Right ventricle myocardium inferior (tissue), 1 donor: Measurements from ENCODE around the gene CYB561D2. TPM values are rescaled to one million over a fixed set of nuclear protein-coding genes. Genes with fewer than 3 reads are reported as not detected.
"Not testable (repeated sequence)": the region's sequence is repeated elsewhere in the genome, so short reads cannot be mapped to it uniquely, and the experiment has no call there.

Experiments
- ATAC-seq: fragments of 200-7000 bp; cut with Tn5 transposase; one replicate; pipeline ENCODE4 v1.9.1; 2020; ENCODE audit warnings: mild to moderate bottlenecking, moderate library complexity
- DNase-seq: peaks from one replicate; pipeline ENCODE4 v3.0.0; 2021; ENCODE audit errors: missing footprints
- intact Hi-C: fragments of 100-400 bp; cut with DNase I; formaldehyde crosslinking; loops from one replicate; pipeline ENCODE4 v1.11.0; 2022
- long read RNA-seq: library from polyadenylated mRNA; unstranded; transcript quantifications from one replicate; pipeline ENCODE4 v2.0.0, GENCODE V29; 2021
- total RNA-seq: library from RNA; stranded (reverse); fragmentation: NEBNext Ultra II Directional; extraction: Animal tissue kit (Norgen Biotek cat#: 25700); gene quantifications from one replicate; pipeline ENCODE4 v1.2.1, GENCODE V29; 2021
- donor health status: DM: no; HTN: yes; CAD: no; lungs with severe emphysema.

The CYB561D2 gene
- total RNA-seq = 6.3 TPM
- long read RNA-seq, partial matches to known transcripts = 1 of 8 reads
- long read RNA-seq, other reads (novel, unspliced or antisense) = 1 of 8 reads

DNA sequence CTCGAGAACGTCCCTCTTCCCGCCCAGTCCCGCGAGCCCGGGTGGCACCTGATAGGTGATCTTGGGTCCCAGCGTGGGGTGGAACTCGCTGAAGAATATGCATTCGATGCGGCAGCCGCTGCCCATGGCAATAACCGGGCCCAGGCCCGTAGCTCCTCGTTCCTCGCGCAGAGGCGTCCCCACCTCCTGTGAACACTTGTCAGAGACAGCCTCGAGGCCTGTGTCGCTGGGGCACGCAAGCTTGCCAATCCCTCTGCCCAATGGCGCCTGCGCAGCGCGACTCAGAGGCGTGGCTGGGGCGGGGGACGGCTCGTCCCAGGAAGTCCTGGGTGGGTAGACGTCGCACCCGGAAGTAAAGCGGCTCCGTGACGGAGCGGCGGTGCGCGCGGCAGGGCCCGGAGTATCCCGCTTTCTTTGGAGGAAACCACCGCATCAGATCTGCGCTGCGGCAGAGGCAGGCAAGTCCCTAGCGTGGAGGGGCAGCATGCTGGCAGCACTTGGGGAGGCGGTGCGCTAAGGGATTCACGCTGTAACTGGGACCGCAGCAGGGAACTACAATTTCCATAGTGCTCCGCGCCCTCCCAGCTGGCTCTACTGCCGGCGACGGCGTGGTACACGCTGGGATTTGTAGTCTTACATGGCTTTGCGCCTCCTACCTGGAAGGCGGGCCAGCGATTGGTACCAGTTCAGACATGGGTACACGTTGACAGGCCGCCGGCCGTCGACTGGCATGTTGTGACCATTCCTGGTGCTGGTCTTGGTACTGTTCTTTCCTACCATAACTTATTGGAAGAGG, at the start of gene CYB561D2, which contains the start of gene NPRL2:
Gene CYB561D2 (plus strand): TSS at position 336 of the 796 bp plus-strand sequence. CDS start 572 bp downstream, outside the sequence.
Gene NPRL2 (minus strand): TSS at position 249 of the 796 bp plus-strand sequence. CDS start 123 bp downstream, at position 126.
- peak; percentile 99 for DNase-seq
- intact Hi-C loops = loop anchor here (1.0 kb wide), 1 partner anchor 192 kb away; no protein-coding TSS in a partner anchor
- peak; percentile 95 for ATAC-seq

DNA sequence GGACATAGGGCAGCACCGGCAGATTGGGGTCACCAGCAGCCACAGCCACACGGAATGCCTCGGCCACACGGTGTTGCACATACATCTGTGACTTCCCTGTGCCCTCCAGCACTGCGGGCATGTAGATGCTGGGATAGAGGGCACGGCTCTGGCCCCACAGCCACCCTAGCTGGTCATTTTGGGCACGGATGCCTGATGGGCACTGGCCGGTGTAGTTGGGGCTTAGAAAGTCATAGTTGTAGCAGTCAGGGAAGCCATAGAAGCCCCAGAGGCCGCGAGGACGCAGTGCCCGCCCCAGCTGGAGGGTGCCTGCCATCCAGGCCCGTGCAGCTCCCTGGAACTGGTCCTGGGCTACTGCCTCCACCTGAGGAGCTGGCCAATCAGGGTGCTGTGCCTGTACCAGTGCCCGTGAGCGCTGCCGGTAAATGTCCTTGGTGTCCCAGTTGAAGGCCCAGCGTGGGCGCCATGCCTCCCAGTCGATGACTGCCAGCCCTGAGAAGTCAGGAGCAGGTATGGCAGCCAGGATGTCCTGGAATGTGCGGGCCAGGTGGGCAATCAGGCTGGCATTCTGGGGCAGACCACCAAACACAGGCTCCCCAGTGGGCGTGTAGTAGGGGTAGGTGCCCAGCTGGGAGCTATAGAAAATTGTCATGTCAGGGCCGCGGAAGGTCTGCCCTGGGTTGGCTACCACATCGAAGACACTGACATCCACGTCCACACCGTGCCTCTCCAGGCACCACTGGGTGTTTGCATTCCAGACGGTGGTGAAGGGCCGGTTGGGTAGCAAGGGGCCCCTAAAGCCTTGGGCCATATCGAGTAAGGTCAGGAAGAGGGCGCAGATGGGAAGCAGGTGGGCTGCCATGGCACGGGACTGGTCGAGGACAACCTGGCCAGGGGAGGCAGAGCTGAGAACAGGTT, 48.3 kb upstream of the CYB561D2 start:
- ATAC-seq = no peak
- intact Hi-C loops = loop anchor here (1.0 kb wide), 1 partner anchor 19 kb away; no protein-coding TSS in a partner anchor
- DNase-seq = no peak

GRCh38 chr3:50303013-50303815, 47.4 kb upstream of the CYB561D2 start, which contains the start of gene HYAL1:
HYAL1 (minus strand) TSS chr3:50303574; CDS start chr3:50302956, 618 bp downstream.
- peak; percentile 40 for ATAC-seq
- peak; percentile 90 for DNase-seq
- intact Hi-C loops = loop anchor here (1.0 kb wide), 1 partner anchor 18 kb away; no protein-coding TSS in a partner anchor

GRCh38 chr3:50304601-50305000, 46.1 kb upstream of the CYB561D2 start:
- no peak for ATAC-seq
- intact Hi-C loops = no loop called here

DNA sequence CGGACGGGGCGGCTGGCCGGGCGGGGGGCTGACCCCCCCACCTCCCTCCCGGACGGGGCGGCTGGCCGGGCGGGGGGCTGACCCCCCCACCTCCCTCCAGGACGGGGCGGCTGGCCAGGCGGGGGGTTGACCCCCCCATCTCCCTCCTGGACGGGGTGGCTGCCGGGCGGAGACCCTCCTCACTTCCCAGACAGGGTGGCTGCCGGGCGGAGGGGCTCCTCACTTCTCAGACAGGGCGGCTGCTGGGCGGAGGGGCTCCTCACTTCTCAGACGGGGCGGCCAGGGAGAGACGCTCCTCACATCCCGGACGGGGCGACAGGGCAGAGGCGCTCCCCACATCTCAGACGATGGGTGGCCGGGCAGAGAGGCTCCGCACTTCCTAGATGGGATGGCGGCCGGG, 38.6 kb upstream of the CYB561D2 start:
- ATAC-seq, intact Hi-C loops: not testable (repeated sequence)
- peak; percentile 23 for DNase-seq

More at GRCh38 chr3:50304601-50305000, 46.1 kb upstream of the CYB561D2 start:
- no peak for DNase-seq

DNA sequence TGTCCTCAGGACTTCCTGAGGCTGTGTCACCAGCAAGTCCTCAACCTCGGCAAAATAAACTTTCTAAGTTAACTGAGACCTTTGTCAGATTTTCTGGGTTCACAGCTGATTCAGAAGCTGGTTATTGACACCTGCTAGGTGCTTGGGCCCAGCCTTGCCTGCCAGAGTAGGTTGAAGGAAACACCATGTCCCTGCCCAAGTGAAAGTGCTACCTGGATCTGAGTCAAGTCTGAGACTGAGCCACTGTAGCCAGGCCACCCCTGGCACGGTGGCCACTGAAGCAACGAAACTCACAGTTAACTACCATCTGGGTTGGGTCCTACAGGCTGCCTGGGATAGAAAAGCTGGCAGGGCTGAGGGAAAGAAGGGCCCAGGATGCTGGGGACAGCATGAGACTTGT, 36.3 kb upstream of the CYB561D2 start:
- peak; percentile 58 for DNase-seq
- intact Hi-C loops = no loop called here
- ATAC-seq = peak; percentile 29

- ATAC-seq = no peak
- peak; percentile 30 for DNase-seq
- intact Hi-C loops = no loop called here
Measured at GRCh38 chr3:50314816-50315215, 35.8 kb upstream of the CYB561D2 start.

- intact Hi-C loops = no loop called here
- DNase-seq = peak; percentile 40
Measured at GRCh38 chr3:50316657-50317242, 33.9 kb upstream of the CYB561D2 start.

GRCh38 chr3:50317300-50317699, 33.4 kb upstream of the CYB561D2 start:
- intact Hi-C loops = no loop called here
- no peak for ATAC-seq
- peak; percentile 75 for DNase-seq

More at GRCh38 chr3:50316657-50317242, 33.9 kb upstream of the CYB561D2 start:
- no peak for ATAC-seq

DNA sequence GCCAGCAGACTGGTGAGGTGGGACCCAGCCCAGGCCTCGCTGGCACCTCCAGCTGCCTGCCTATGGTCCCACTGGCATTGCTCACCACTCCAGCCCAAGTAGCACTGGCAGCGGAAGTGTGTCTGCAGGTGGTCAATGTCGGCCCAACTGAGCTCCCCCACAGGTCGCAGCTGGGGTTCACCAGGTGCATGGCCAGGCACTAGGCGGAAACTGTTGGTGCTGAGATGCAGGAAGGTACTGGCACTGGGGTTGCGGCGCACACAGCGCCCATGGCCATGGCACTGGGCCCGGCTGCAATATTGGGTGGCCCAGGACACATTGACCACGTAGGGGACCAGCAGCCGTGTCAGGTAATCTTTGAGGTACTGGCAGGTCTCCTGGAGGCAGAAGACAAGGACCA, 32.5 kb upstream of the CYB561D2 start:
- DNase-seq (peak; percentile 53), ATAC-seq (no peak)
- intact Hi-C loops = no loop called here

DNA sequence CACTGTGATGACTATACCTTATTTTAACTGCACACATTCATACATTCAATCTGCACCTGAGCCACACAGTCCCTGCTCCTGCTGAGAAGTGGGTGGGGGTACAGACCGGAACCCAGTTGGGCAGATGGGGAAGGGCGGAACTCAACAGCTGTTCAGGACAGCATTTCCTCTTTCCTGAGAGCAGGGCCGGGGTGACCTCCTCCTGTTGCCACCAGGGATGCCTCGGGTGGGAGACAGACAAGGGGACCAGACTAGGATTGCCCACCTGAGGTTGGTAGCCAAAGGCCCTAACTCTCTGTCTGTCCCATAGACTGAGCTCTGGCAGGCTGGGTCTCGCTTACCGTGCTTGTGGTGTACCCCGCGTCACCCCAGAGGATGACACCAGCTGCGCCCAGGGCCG, 32.0 kb upstream of the CYB561D2 start:
- DNase-seq = peak; percentile 71
- intact Hi-C loops = no loop called here

GRCh38 chr3:50319181-50319893, 31.3 kb upstream of the CYB561D2 start:
- no peak for ATAC-seq
- intact Hi-C loops = no loop called here

More for the DNA sequence above, 32.0 kb upstream of the CYB561D2 start:
- ATAC-seq = no peak

DNA sequence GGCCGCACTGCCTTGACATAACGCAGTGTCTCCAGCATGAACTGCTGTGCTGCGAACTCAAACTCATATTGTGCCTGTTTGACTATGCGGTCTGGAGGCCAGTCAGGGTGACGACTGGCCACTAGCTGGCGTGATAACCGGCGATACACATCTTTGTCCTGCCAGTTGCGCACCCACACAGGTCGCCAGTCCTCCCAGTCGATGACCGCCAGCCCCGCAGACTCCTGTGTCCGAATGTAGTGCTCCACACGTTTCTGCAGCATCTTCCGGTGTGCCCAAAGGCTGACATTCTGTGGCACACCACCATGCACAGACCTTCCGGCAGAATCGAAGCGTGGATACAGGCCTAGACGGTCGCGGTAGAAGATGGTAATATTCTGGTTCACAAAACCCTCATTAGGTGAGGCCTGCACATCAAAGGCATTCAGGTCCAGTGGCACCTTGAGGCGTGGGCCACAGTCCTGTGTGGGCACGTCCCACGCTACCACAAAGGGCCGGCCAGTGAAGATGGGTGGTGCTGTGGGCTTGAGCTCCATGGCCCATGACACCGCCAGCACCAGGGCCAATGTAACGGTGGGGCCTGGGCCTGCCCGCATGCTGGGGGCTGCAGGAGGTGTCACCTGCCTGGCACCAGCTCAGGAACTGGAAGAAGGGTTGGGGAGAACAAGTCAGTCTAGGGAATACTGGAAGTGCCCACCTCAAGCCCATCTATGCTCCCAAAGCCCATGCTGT, 30.6 kb upstream of the CYB561D2 start:
- DNase-seq = peak; percentile 18
- no peak for ATAC-seq
- intact Hi-C loops = no loop called here

More at GRCh38 chr3:50319181-50319893, 31.3 kb upstream of the CYB561D2 start:
- DNase-seq = peak; percentile 64

DNA sequence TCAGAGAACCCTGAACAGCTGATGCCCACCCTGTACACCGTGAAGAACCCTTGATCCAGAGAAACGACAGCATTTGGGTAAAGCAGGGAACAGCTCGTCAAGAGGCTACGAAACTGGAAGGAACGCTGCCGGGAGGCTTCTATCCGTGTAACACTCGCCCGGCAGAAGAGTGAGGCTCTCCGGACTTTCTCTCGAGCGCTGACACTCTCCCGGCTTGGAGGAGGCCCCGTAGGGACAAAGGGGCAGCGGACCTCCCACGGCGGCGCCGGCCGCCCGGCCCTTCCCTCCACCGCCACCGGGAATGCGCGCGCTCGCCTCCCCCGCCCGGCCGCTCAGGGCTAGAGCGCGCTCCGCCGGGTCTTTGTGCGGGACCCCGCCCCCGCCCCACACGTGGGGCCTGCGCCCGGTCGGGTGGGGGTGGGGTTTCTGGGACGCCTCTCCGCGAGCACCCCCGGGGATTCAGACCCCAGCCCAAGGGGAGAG, 29.8 kb upstream of the CYB561D2 start:
- intact Hi-C loops = loop anchor here (1.0 kb wide), 2 partner anchors 18 to 22 kb away; partner anchors contain the start of genes HYAL1, HYAL3 and NAA80

GRCh38 chr3:50321336-50322114, 29.1 kb upstream of the CYB561D2 start:
- peak; percentile 84 for ATAC-seq
- peak; percentile 96 for DNase-seq
- intact Hi-C loops = loop anchor here (1.0 kb wide), 2 partner anchors 18 to 22 kb away; partner anchors contain the start of genes HYAL1, HYAL3 and NAA80

More for the DNA sequence above, 29.8 kb upstream of the CYB561D2 start:
- DNase-seq (peak; percentile 91), ATAC-seq (peak; percentile 73)
